B cell (primary cell): ENCODE results near the gene HDAC7. TPM values are rescaled to one million over a fixed set of nuclear protein-coding genes. Genes with fewer than 3 reads are reported as not detected.

Experiments used
- ATAC-seq: fragments of 200-7000 bp; cut with Tn5 transposase; one replicate; pipeline ENCODE4 v1.10.0; 2021; ENCODE audit warnings: low read depth, mild to moderate bottlenecking, moderate number of reproducible peaks, moderate library complexity
- CTCF ChIA-PET: fragments of 350-600 bp; sonication (Branson Sonifier 250); formaldehyde crosslinking; loops from one replicate; lab custom pipeline; 2021; ENCODE audit warnings: antibody characterized with exemption, inconsistent platforms; lab: Charles Lee
- POLR2A ChIA-PET: fragments of 350-600 bp; sonication (Branson Sonifier 250); formaldehyde crosslinking; loops from one replicate; lab custom pipeline; 2021; ENCODE audit warnings: antibody characterized with exemption; lab: Charles Lee
- DNase-seq: peaks from one replicate; pipeline ENCODE4 v3.0.0; 2013
- H2AFZ ChIP-seq: 2 replicates; pipeline ENCODE4 v1.6.1; 2012; ENCODE audit warnings: mild to moderate bottlenecking, low read depth, low read length; ENCODE audit not compliant: insufficient read depth, poor library complexity, severe bottlenecking
- H3K27ac ChIP-seq, 2 donors: 1 replicate in 1 of 2; 2 replicates in 1 of 2; pipeline ENCODE4 v1.5.1; 2012 to 2013; ENCODE audit warnings: low read length in 2 of 2, mild to moderate bottlenecking in 2 of 2, moderate library complexity in 1 of 2
- H3K27me3 ChIP-seq, 4 experiments: fragments of 200-600 bp in 1 of 4; sonication (generic) in 1 of 4; replicated peaks in 1 of 4; 1 replicate in 2 of 4; 2 replicates in 2 of 4; pipeline versions ENCODE4 v1.6.1 to v1.7.0; 2013 to 2016; ENCODE audit warnings: low read length in 3 of 4, mild to moderate bottlenecking in 2 of 4, mixed read lengths in 1 of 4, moderate library complexity in 1 of 4; ENCODE audit not compliant: insufficient read depth in 4 of 4, control insufficient read depth in 3 of 4; ENCODE audit errors: control extremely low read depth in 1 of 4
- H3K36me3 ChIP-seq, 2 experiments: replicated peaks in 1 of 2; 1 replicate in 1 of 2; 2 replicates in 1 of 2; pipeline versions ENCODE4 v1.6.1 to v1.7.1; 2013; ENCODE audit warnings: low read length in 1 of 2; ENCODE audit not compliant: insufficient read depth in 2 of 2, control insufficient read depth in 1 of 2; ENCODE audit errors: control extremely low read depth in 1 of 2, extremely low read depth in 1 of 2
- H3K4me1 ChIP-seq, 2 donors: fragments of 200-600 bp in 1 of 2; sonication (generic) in 1 of 2; 1 replicate in 1 of 2; 2 replicates in 1 of 2; pipeline versions ENCODE4 v1.5.1 to v1.6.1; 2013 to 2017; ENCODE audit warnings: low read length in 2 of 2; ENCODE audit not compliant: control insufficient read depth in 2 of 2, insufficient read depth in 2 of 2
- H3K4me2 ChIP-seq: replicated peaks from 2 replicates; pipeline ENCODE3; 2012; ENCODE audit warnings: mild to moderate bottlenecking, low read depth, low read length; ENCODE audit not compliant: poor library complexity, severe bottlenecking
- H3K4me3 ChIP-seq, 5 experiments: fragments of 200-600 bp in 1 of 5; sonication (generic) in 1 of 5; 1 replicate in 3 of 5; 2 replicates in 2 of 5; pipeline versions ENCODE4 v1.5.1 to v1.7.0; 2011 to 2016; ENCODE audit warnings: low read length in 4 of 5, mild to moderate bottlenecking in 4 of 5, low read depth in 2 of 5, control low read depth in 1 of 5, moderate library complexity in 1 of 5; ENCODE audit not compliant: insufficient read depth in 1 of 5; ENCODE audit errors: control extremely low read depth in 1 of 5, extremely low read depth in 1 of 5
- H3K79me2 ChIP-seq: fragments of 200-600 bp; sonication (generic); one replicate; pipeline ENCODE4 v1.6.0; 2016; ENCODE audit warnings: low read length; ENCODE audit not compliant: control insufficient read depth, insufficient read depth
- H3K9ac ChIP-seq: fragments of 200-600 bp; sonication (generic); 2 replicates; pipeline ENCODE4 v1.6.1; 2017; ENCODE audit warnings: mild to moderate bottlenecking, low read length, moderate library complexity
- H3K9me3 ChIP-seq, 3 donors: one replicate each; pipeline versions ENCODE4 v1.6.1 to v1.7.1; 2013; ENCODE audit warnings: low read length in 2 of 3; ENCODE audit not compliant: control insufficient read depth in 2 of 3, insufficient read depth in 1 of 3; ENCODE audit errors: control extremely low read depth in 1 of 3
- H4K20me1 ChIP-seq: 2 replicates; pipeline ENCODE4 v1.6.0; 2012; ENCODE audit warnings: mild to moderate bottlenecking, low read length; ENCODE audit not compliant: insufficient read depth, control insufficient read depth, poor library complexity, severe bottlenecking
- H3K27ac Mint-ChIP-seq: one replicate; pipeline ENCODE4 v1.8.0; 2021; ENCODE audit warnings: mixed read lengths
- H3K27me3 Mint-ChIP-seq: one replicate; pipeline ENCODE4 v1.8.0; 2021; ENCODE audit warnings: mixed read lengths
- H3K4me1 Mint-ChIP-seq: one replicate; pipeline ENCODE4 v1.8.0; 2021; ENCODE audit warnings: mixed read lengths
- H3K4me3 Mint-ChIP-seq: one replicate; pipeline ENCODE4 v1.8.0; 2021; ENCODE audit warnings: mixed read lengths
- H3K9me3 Mint-ChIP-seq: one replicate; pipeline ENCODE4 v1.8.0; 2022; ENCODE audit warnings: mixed read lengths; ENCODE audit not compliant: insufficient read depth
- CTCF ChIP-seq: fragments of 200-600 bp; IDR thresholded peaks from one replicate; pipeline ENCODE4 v1.8.0; 2022; ENCODE audit warnings: antibody characterized with exemption, mild to moderate bottlenecking
- EZH2 ChIP-seq: IDR thresholded peaks from 2 replicates; pipeline ENCODE4 v1.6.1; 2012; ENCODE audit warnings: borderline replicate concordance, low read depth, mild to moderate bottlenecking, moderate library complexity, low read length; ENCODE audit not compliant: insufficient read depth, poor library complexity, severe bottlenecking
- WGBS: methylation state at CpG from one replicate; pipeline ENCODE4 v1.1.5; 2013; ENCODE audit warnings: missing lambda C conversion rate; ENCODE audit not compliant: insufficient coverage; 5-methylcytosine and 5-hydroxymethylcytosine counted together
- intact Hi-C: fragments of 100-400 bp; cut with micrococcal nuclease; formaldehyde crosslinking; loops from one replicate; pipeline ENCODE4 v1.10.0; 2022
- polyA plus RNA-seq: library from polyadenylated mRNA; depleted of rRNA; stranded (reverse); fragments of >200 nt; gene quantifications from 2 replicates; pipeline ENCODE4 v1.2.3, GENCODE V29; 2012
- total RNA-seq, 2 donors: library from RNA; stranded (reverse); fragments of 120-200 nt in 1 of 2; gene quantifications; 1 replicate in 1 of 2; 2 replicates in 1 of 2; pipeline versions ENCODE4 v1.2.3 to v1.2.4, GENCODE V29; 2013 to 2022

HDAC7 gene
- total and polyA plus RNA-seq, 2 donors (not counting 1 experiment from before 2014, with no cell fraction given), result 87.2 to 178 TPM

- TF ChIP-seq CTCF (no peak), EZH2 (no peak)
- Histone ChIP-seq H3K27ac (no peak overlapping the region), H3K79me2 (no peaks in the 10 kb centered on the region), H3K27me3 (no peaks in the 10 kb centered on the region), H3K4me1 (no peaks in the 10 kb centered on the region), H3K4me3 (no peak overlapping the region), H3K36me3 (peaks cover 2 to 72% of the 10 kb centered on the region in 2 experiments), H2AFZ (no peak overlapping the region), H3K9ac (no peak overlapping the region), H3K9me3 (no peaks in the 10 kb centered on the region), H4K20me1 (peaks cover under 1% of the 10 kb centered on the region), H3K4me2 (no peak overlapping the region)
- POLR2A ChIA-PET, result no interaction called here
- 94% methylated on average over 9 of the region's 15 CpGs for WGBS
- CTCF ChIA-PET, result interaction anchor here (1.0 to 38.8 kb wide), 3 partner anchors 19 to 60 kb away, joined by 4 to 1203 read pairs (median 5); partner anchors contain the start of gene ENDOU
- ATAC-seq (no peak), DNase-seq (no peak)
- H3K27me3 Mint-ChIP-seq, result no peaks in the 10 kb centered on the region
- intact Hi-C loops, result no loop called here
- no peaks in the 10 kb centered on the region for H3K9me3 Mint-ChIP-seq
- H3K4me1 Mint-ChIP-seq, result peaks cover 2% of the 10 kb centered on the region
- peak overlapping the region; percentile 32 for H3K27ac Mint-ChIP-seq
- H3K4me3 Mint-ChIP-seq, result no peak overlapping the region
Observed at GRCh38 chr12:47785036-47785886, 34.4 kb downstream of the HDAC7 start.
